ENCODE measurements around the gene SLCO1A2. TPM values are rescaled to one million over a fixed set of nuclear protein-coding genes. Genes with fewer than 3 reads are reported as not detected.

Gene SLCO1A2
- total RNA-seq, 2 donors from 2014 or later, result not detected

DNA sequence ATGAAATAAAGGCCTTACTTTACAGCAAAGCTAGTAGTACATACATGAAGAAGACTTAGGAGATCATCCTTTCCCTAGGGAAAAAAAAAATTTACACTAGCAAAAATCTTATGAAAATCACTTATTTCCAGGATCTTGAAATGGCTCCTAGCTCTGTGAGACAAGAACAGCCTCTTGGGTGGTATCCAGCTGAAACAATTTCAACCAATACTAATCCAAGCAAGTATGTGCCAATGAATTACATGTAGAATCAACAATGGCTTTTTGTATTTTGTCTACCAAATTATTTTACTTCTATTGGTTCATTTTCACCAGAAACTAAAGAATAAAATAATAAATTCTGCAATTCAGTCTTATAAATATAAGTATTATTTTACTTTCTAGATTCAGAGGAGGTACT lies 2.7 kb upstream of the SLCO1A2 start:
- intact Hi-C loops (cut with DNase I), result no loop called here
- DNase-seq, result no peak
- ATAC-seq, result no peak

GRCh38 chr12:21336656-21337055 lies 1.9 kb upstream of the SLCO1A2 start:
- intact Hi-C loops (cut with DNase I), result no loop called here
- DNase-seq (no peak), ATAC-seq (no peak)

DNA sequence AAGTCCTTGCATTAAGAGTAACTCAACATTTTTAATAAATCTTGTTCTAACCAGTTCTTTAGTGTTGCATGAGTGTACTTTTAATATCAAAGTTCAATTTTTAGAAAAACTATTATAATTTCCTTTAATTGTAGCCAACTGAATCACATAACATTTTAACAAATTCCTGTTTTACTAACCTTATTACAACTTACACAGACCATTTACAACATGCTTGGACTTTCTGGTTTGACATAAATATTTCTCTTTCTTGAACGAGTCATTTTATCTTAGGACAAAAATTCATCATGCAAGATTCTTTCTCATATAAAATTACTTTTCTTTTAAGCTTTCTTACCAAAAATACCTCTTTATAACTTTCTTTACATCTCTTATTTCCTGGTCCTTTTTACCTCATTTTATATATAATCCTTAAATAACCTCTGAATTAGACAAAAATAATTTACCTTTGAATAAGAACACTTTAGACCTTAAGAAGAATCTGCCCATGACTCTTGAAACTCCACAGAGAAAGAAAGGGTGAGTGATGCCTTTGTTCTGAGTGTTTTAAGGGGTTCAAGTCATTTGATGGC lies 3.9 kb downstream of the SLCO1A2 start:
- DNase-seq, result no peak
- no peak for ATAC-seq
- intact Hi-C loops (cut with DNase I), result no loop called here

- DNase-seq (no peak), ATAC-seq (no peak)
- intact Hi-C loops (cut with DNase I), result no loop called here
Measured at GRCh38 chr12:21328578-21328977, 6.1 kb downstream of the SLCO1A2 start.

GRCh38 chr12:21324551-21324950 lies 10.2 kb downstream of the SLCO1A2 start:
- no peak for ATAC-seq
- DNase-seq, result no peak
- intact Hi-C loops (cut with DNase I), result no loop called here

- no peak for ATAC-seq
- intact Hi-C loops (cut with DNase I), result no loop called here
Measured at GRCh38 chr12:21323736-21324135, 11.0 kb downstream of the SLCO1A2 start.

GRCh38 chr12:21308785-21309184 lies 25.9 kb downstream of the SLCO1A2 start:
- ATAC-seq, result no peak
- no peak for DNase-seq
- intact Hi-C loops (cut with DNase I), result no loop called here

More at GRCh38 chr12:21323736-21324135, 11.0 kb downstream of the SLCO1A2 start:
- no peak for DNase-seq

- intact Hi-C loops (cut with DNase I), result no loop called here
- no peak for ATAC-seq
- DNase-seq, result no peak
Measured at GRCh38 chr12:21305661-21306060, 29.1 kb downstream of the SLCO1A2 start.

DNA sequence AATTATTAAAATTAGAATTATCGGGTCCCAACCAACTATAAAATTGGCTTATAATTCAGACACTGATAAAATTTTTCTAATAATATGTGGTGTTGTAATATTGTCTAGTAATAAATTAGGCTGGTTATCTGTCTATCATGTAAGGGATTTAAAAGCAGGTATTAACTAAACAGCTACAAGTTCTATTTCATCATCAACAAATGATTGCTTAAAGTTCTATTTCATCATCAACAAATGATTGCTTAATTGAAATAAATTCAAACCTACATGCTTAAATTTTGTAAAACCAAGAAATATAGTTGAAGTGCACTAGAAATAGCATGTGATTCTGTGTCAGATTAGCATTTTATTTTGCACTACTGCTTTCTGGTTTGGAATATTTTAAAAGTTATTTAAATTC lies 34.1 kb downstream of the SLCO1A2 start:
- intact Hi-C loops (cut with DNase I), result no loop called here
- DNase-seq (no peak), ATAC-seq (no peak)

DNA sequence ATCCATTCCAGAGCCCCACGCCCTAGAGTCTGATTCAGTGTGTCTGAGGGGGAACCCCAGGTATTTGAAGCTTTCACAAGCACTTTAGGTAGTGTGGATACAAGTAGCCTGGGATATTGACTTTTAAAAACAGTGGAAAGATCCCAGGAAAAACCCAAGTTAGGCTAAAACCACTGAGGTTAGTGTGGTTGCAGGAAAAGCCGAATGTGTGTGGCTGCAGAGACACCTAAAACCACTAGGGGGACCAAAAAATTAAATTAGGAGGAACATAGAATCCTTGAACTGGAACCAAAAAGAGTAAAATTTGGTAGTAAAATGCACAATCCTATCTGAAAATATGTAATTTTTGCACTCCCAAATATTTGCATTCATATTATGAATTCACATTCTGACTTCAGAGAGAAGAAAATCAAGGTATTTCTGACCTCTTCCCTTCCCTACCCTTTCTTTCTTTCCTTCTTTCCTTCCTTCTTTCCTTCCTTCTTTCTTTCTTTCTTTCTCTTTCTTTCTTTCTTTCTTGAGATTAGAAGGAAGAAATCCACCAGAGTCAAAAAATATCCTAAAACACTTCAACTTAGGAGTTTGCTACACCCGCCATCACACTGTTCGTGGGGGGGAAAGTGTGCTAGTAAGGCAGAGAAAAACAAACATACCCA lies 37.8 kb downstream of the SLCO1A2 start:
- intact Hi-C loops (cut with DNase I), result no loop called here
- ATAC-seq (no peak), DNase-seq (no peak)

GRCh38 chr12:21296348-21296747 lies 38.4 kb downstream of the SLCO1A2 start:
- intact Hi-C loops (cut with DNase I), result no loop called here
- DNase-seq (no peak), ATAC-seq (no peak)

DNA sequence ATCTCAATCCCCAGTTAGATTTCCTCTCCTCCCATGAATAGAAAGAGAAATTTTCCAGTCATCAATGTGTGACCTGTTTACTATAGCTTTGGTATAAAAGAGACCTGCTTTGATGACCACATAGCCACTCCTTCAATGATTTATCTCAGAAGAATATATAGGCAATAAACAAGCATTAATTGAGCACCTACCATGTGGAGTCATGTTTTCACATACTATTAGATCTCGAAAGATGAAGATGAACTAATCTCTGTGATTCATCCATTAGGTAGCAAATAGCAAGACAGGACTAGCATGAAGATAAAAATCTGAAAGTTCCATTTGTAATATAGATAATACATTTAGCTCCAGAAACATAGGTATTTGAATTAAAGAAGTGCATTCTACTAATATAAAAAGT lies 40.5 kb downstream of the SLCO1A2 start:
- no peak for DNase-seq
- no peak for ATAC-seq
- intact Hi-C loops (cut with DNase I), result no loop called here

DNA sequence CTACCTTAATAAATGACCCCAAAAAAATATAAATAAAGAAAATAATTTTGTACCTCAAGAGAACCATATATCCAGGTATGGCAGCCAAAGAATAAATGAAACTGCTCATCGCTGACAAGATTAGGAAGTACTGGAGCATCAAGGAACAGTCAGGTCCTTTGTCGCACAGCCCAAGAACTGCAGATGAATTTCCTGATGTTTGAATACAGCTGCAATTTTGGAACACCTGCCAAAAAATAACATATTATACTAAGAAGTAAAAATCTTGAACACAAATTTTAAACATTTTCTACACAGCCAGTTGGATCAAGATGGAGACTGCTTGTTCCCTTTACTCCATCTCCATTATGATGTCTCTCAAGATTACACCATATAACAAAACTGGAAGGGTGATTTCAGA lies 42.6 kb downstream of the SLCO1A2 start:
- no peak for ATAC-seq
- intact Hi-C loops (cut with DNase I), result no loop called here
- DNase-seq, result no peak

- DNase-seq, result no peak
- intact Hi-C loops (cut with DNase I), result no loop called here
Measured at GRCh38 chr12:21289698-21290097, 45.0 kb downstream of the SLCO1A2 start.

GRCh38 chr12:21276826-21277225 lies 57.9 kb downstream of the SLCO1A2 start:
- ATAC-seq (no peak), DNase-seq (no peak)
- intact Hi-C loops (cut with DNase I), result no loop called here

More at GRCh38 chr12:21289698-21290097, 45.0 kb downstream of the SLCO1A2 start:
- ATAC-seq, result no peak

DNA sequence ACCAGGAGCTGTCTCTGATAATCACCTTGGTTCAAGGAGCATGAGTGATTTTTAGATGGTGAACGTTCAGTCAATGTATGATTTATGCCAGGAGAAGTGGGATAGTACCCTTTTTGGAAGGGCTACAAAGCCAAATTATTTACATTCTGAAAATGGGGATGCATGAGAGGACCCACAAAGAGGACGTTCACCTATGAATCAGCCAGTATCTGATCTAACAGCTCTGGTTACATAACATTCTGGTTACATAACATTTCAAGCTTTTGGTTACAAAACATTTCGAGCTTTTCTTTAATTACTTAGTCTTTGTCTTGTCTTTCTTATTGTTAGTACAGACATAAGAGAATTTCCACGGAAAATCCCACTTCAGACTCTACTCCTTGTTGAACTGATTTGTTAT lies 68.8 kb downstream of the SLCO1A2 start:
- no peak for DNase-seq
- intact Hi-C loops (cut with DNase I), result no loop called here
- ATAC-seq, result no peak

GRCh38 chr12:21264232-21264631 lies 70.5 kb downstream of the SLCO1A2 start:
- ATAC-seq (no peak), DNase-seq (no peak)
- intact Hi-C loops (cut with DNase I), result no loop called here

DNA sequence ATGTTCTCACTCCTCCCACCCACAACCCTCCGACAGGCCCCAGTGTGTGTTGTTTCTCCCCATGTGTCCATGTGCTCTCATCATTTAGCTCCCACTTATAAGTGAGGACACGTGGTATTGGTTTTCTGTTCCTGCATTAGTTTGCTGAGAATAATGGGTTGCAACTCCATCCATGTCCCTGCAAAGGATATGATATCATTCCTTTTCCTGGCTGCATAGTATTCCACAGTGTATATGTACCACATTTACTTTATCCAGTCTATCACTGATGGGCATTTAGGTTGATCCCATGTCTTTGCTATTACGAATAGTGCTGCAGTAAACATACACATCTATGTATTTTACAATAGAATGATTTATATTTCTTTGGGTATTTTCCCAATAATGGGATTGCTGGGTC lies 77.5 kb downstream of the SLCO1A2 start:
- intact Hi-C loops (cut with DNase I), result no loop called here
- DNase-seq, result no peak
- ATAC-seq, result no peak

DNA sequence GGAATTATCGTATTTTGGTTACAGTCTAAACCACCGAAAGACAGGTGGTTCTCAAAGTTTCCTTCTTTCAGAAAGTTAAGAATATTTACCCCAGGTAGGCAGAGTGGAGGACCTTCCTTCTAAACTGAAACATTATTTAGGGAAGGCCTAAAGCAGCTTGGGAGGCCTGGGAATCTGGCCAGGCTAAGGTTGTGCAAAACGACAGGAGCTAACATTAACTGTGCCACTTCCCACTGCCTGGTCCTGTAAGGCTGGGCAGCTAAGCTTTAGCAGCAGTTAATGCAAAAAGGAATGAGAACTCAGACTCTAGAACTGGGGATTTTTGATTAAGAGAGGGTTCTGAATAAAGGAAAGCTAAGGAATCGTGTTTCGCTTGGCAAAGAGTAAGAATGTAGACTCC lies 82.6 kb downstream of the SLCO1A2 start:
- ATAC-seq (no peak), DNase-seq (no peak)
- intact Hi-C loops (cut with DNase I), result no loop called here

DNA sequence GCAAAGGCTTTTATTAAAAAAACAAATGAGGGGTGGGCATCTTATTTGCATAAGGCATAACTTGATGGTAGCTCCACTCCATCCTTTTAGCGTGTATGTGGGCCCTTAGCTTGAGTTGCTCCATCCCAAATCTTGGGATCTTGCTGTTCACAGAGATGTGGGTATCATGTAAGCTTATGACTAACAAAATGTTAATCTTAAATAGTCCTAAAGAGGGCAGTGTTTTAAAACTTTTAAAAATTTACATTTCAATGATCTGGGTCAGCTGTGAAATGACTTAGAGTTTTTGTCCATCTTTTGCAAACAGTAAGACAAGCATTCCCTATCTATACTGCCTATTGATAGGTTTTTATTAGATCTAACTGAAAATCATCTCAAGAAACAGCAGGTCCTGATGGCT lies 86.0 kb downstream of the SLCO1A2 start:
- ATAC-seq (no peak), DNase-seq (no peak)
- intact Hi-C loops (cut with DNase I), result no loop called here

DNA sequence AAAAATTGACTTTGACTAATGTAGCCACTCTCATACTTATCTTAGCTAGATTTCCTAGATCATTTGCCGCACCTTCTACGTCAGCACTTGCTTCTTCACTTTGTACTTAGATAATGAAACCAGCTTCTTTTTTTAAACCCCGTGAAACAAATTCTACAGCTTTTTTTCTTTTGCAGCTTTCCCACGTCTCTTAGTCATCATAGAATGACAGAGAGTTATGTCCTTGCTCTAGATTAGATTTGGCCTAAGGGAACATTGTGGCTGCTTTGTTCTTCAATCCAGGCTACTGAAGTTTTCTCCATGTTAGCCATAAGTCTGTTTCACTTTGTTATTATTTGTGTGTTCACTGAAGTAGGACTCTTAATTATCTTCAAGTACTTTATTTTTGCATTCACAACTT lies 94.9 kb downstream of the SLCO1A2 start:
- intact Hi-C loops (cut with DNase I), result no loop called here

More for the DNA sequence above, 94.9 kb downstream of the SLCO1A2 start:
- ATAC-seq, result no peak
- DNase-seq, result no peak
